HG02970 (cell line): ENCODE data around the gene ADAMTSL5.
"Not testable (repeated sequence)": the region's sequence is repeated elsewhere in the genome, so short reads cannot be mapped to it uniquely, and the experiment has no call there.

Experiments
- ATAC-seq: cut with Tn5 transposase; IDR thresholded peaks from one replicate; pipeline ENCODE4 v1.9.1; 2021; ENCODE audit warnings: mild to moderate bottlenecking, moderate library complexity, moderate number of reproducible peaks; ENCODE audit not compliant: unreplicated experiment, low FRiP score

The ADAMTSL5 gene

DNA sequence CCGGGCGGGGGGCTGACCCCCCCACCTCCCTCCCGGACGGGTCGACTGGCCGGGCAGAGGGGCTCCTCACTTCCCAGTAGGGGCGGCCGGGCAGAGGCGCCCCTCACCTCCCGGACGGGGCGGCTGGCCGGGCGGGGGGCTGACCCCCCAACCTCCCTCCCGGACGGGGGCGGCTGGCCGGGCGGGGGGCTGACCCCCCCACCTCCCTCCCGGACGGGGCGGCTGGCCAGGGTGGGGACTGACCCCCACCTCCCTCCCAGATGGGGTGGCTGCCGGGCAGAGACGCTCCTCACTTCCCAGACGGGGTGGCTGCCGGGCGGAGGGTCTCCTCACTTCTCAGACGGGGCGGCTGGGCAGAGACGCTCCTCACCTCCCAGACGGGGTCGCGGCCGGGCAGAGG is 13.6 kb downstream of the ADAMTSL5 start:
- not testable (repeated sequence) for ATAC-seq

DNA sequence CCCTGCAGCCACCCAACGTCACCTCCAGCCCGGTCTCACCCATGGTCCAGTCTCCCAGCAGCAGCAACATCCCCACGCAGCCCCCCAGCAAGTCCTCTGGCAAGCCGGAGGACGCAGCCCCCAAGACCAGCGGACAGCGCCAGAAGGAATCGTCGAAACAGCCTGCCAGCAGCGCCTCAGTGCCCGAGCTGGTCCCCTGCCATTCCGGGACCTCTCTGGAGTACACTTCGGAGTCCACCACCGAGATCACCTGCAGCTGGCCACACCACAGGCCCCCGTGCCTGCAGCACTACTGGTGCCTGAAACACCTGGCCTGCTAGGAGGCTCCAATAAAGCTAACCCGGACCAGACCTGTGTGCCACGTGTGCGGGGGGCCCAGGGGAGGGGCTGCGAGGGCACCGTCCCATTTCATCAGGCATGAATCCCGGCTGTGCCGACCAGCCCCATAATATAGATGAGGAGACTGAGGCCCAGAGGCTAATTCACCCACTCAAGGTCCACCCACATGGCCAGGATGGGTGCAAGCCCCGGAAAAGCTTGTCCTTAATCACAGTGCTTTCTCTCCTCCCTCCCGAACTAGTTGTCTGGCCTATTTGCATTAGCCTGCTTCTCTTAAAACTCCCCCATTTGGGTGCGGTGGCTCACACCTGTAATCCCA is 15.1 kb downstream of the ADAMTSL5 start:
- no peak for ATAC-seq

DNA sequence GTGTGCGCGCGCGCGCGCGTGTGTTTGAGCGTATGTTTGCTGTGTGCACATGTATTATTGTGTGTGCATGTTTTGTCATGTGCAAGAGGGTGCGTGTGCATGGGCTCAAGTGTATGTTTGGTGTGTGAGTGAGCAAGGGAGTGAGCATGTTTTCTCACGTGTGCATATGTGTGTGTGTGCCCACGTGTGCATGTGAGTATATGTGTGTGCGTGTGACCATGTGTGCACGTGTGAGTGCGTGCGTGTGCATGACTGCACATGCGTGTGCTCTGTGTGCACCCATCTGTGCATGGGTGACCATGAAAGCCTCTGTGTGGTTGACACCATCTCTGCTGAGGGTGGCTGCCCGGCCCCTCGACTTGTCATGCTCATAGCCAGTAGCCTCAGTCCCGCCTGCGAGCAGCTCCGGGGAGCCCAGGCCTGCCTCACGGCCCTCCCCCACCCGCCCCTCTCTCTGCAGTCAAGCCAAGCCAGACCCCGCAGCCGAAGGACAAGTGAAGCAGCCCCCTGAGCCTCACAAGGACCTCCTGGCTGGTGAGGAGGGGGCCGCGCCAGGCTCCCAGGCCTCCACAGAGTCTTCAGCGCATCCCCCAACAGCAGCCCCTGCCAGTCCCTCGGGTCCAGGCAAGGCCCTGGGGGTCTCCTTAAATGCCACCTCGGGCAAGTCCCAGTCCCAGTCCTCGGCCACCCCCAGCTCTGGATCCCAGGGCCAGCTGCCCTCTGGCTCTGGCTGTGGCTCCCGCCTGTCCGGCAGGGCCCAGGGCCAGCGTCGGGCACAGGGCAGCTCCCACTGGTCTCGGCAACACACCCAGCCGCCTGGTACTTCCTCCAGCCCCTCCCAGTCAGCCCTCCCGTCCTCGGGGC is 15.9 kb downstream of the ADAMTSL5 start:
- no peak for ATAC-seq

DNA sequence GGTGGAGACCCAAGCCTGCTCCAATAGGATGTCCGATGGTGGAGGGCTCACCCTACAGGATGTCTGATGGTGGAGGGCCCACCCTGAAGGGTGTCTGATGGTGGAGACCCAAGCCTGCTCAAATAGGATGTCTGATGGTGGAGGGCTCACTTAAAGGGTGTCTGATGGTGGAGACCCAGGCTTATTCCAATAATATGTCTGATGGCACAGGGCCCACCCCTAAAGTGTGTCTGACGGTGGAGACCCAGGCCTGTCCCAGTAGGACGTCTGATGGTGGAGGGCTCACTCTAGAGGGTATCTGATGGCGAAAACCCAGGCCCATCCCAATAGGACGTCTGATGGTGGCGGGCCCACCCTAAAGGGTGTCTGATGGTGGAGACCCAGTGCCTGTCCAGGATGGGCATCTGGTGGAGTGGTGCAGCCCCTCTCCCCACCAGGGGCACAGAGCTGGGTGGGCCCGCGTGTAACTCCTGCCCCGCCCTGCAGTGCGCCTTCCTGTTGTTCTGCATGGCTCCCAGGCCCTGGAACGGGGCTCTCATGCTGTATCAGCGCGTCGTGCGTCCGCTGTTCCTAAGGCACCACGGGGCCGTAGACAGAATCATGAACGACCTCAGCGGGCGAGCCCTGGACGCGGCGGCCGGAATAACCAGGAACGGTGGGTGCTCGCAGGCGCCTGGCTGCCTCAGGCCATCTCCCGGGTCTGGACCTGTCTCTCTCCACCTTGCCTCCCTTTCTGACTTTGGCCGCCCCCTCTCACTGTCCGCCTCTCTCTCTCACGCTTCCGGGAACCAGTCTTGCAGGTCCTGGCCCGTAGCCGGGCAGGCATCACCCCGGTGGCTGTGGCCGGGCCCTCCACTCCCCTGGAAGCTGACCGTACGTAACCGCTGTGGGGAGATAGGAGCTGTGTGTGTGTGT is 16.8 kb downstream of the ADAMTSL5 start:
- no peak for ATAC-seq

DNA sequence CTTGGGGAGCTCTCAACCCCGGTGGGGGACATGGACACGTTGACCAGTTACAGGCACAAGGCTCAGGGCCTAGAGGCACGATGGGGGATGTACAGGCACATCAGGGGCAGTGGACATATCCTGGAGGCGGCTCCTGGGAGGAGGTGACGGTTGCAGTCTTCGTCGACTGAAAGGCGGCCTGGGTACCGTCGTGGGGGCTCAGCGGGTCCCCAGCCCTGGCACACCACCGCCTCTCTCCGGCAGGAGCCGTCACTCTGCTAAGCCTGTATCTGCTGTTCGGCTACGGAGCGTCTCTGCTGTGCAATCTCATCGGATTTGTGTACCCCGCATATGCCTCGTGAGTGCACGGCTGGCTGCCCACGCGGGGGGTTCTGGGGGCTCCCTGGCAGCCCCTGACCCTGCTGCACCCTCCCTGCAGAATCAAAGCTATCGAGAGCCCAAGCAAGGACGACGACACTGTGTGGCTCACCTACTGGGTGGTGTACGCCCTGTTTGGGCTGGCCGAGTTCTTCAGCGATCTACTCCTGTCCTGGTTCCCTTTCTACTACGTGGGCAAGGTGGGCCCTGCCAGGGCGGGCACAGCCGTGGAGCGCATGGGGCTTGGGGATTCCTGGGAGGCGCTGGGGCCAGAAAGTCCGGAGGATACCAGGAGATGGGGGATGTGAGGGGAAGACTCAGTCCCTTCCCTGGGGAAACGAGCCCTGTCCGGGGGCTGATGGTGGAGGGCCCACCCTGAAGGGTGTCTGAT is 17.6 kb downstream of the ADAMTSL5 start:
- ATAC-seq: no peak

DNA sequence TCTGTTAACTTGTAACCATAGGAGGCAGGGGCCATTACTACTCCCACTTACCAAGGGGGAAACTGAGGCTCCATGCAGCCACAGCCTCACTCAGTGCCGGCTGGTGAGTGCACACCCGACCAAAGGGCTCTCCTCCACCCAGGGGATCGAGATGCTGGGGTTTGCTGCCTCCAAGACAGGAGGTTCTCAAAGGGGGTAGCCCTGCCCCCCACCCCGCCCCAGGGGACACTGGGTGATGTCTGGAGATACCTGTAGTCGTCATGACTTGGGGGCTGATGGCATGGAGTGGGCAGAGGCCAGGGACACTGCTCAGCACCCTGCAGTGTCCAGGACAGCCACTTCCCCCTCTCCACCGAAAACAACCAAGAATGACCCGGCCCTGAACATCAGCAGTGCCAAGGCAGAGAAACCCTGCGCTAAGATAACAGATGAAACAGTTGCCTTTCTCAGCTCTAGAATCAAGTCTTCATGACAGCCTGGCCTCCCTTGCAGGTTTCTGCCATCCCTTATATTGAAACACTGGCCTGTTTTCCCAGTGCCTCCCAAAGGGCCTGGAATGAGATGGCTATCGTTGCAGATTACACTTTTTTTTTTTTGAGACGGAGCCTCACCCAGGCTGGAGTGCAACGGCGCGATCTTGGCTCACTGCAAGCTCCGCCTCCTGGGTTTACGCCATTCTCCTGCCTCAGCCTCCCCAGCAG is 18.6 kb downstream of the ADAMTSL5 start:
- no peak for ATAC-seq

DNA sequence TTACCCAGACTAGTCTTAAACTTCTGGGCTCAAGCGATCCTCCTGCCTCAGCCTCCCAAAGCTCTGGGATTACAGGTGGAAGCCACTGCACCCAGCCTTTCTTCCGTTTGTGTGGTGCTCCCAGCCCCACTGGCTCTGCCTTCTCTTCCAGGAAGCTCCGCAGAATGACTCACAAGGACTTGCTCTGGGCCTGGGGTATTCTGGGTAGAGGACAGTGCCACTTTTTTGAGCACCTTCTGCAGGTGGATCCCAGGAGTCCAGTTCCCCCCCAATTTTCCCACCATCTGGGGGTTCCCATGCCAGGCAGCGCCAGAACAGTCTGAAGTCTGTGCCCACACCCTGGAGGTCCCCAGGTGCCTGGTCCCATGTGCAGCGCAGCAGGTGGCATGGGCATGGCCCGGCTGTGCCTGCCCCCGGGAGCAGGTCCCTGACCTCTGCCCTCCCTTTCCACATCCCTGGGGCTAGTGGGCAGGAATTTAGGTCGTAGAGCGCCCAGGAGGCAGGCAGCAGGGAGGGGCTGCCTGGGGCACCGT is 20.3 kb downstream of the ADAMTSL5 start:
- ATAC-seq: no peak

DNA sequence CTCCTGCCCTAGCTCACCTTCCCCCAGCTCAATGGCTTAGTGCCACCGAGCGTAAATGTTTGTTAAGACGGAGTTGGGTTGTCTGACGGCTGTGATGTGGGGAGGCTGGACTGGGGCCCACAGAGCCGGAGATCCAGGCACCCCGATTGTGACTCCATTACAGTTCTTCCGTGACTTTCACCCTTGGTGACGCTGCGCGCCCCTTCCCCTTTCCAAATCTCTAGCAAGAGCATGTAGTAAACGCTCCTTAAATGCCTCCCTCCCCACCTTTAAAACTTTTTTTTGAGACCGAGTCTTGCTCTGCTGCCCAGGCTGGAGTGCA is 21.0 kb downstream of the ADAMTSL5 start:
- no peak for ATAC-seq

DNA sequence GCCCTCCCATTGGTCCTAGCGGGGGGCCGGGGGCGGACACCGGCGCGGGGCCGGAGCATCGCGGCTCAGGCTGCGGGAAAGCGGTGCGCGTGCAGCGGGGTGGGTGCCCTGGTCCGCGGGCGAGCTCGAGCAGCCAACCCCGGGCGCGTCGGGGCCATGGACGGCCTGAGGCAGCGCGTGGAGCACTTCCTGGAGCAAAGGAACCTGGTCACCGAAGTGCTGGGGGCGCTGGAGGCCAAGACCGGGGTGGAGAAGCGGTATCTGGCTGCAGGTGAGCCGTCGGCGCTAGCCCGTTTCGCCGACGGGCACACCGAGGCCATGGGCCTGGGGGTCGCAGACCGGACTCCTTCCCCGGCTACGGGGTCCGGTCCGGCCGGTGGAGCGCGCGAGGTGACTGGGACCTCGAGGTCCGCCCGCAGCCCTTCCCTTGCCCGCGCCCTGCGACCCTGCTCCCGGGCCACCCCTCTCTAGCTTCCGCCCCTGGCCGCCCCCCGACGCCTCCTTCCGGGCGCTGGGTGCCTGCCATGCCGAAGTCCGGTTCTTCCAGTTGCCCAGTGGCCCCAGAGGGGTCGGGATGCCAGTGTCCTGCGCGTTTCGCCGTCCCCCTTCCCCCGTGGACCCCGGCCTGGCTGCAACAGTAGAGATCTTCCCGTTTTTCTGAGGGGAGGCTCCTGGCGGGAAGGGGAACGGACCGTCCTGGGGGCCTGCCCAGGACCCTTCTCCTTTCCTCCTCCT is 21.5 kb downstream of the ADAMTSL5 start, which contains the start of gene REEP6:
Gene REEP6 (plus strand): TSS at position 68 of the 735 bp plus-strand sequence. CDS start 89 bp downstream, at position 157.
- ATAC-seq: no peak

DNA sequence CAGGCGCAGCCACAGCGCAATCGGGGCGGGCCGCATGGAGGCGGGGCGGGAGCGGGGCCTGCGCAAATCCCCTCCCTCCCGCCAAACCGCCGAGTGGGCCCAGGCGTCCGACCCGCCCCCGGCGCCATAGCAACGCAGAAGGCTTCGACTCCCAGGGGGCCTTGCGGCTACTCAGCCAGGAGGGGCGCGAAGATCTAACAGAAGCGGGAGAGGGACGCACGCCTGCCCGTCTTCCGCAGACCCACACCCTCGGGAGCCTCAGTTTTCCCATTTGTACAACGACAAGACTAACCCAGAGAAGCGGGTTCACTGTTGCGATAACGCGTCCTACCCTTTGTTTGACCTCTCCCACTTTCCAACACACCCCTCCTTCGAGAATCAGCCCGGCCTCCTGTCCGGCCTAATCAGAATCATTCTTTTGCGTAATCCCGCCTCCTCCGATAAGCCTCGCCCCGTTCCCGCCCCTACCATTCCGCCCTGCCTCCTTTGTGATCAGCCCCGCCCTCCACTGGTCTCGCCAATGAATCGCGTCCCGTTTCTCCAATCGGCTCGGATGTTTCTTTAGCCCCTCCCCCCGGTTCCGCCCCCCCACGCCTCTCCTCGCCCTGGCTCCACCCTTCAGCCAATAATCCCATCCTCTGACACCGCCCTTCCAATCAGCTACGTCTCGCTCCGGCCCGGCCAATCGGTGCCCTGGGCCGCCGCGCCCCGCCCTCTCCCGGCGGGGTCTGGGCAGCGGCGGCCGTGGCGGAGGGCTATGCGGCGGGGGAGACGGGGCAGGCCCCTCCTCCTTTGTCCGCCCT is 22.3 kb downstream of the ADAMTSL5 start, which contains the start of gene PCSK4:
Gene PCSK4 (minus strand): TSS at position 40 of the 803 bp plus-strand sequence. CDS start 4 bp downstream, at position 36.
- ATAC-seq: peak; percentile 82

DNA sequence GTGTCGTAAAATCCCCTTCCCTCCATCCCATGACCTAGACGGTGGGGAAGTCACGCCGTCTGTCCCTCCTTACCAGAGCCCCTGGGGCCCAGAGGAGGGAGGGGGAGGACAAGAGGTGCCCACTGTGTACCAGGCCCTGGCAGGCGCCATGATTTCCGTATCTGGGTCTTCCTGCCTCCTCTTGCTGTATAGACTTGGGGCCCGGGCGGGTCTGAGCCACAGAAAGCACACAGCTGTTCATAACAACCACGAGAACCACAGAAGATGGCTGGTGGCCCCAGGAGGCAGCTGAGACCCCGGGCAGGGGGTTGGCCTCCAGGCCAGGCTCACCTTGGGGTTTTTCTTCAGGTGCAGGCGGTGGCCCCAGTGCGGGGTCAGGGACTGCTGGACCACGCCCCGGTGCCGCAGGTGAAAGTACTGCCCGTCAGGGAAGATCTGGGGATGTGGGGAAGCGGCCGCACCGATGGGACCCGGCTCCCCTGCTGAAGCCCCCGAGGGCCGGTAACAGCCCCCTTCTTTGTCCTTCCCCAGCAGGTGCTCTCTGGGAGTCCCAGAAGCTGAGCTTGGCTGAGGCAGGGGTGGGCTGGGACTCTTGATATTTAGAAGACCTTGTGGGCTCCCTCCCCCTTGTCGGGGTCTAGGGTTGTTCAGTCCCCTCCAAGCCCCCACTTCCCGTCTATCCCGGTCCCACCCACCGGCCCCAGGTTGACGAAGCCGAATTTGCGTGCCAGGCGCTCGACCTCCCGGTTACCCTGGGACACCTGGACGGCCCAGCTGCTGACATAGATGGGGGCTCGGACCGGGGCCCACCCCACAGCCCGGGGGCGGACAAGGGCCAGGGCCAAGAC is 23.1 kb downstream of the ADAMTSL5 start:
- ATAC-seq: no peak

DNA sequence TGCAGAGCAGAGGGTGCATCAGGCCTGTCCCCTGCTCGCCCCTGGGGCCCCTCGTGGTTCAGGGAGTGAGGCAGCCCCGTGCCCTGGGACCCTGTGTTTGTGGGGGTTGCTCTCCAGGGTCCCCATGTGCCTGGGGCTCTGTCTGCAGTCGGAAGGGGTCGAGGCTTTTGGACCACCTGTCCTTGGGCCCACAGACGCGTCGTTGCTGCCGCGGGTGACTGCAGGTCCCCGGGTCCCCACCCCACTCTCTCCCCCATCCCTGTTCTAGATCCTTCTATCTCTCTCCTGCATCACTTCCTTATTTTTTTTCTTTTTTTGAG is 24.6 kb downstream of the ADAMTSL5 start:
- ATAC-seq: no peak

DNA sequence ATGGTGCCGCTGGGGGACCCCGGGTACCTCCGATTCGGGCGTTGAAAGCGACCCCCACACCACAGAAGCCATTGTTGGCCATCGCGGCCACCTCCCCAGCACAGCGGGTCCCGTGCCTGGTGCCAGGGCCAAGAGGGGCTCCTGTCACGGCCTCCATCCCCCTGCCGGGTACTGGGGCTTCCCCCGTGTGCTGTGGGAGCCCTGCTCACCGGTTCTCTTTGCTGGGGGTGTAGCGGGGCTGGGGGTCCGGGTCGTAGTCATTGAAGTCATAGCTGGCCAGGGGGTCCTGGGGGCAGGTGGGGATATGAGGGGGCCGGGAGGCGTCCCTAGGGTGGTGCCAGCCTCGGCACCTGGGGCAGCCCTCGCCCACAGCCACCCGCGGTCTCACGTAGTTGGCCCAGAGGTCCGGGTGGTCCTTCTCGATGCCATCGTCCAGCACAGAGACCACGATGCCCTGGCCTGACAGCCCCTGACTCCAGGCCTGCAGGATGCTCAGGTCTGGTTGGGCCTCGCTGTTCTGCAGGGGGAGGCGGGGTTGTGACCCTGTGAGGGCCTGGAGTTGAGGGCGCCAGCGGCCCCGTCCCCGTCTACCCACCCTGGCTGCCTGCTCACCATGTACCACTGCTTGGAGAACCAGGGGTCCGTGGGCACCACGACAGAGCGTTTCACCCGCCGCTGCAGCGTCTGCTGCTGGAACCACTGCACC is 25.1 kb downstream of the ADAMTSL5 start:
- ATAC-seq: no peak

DNA sequence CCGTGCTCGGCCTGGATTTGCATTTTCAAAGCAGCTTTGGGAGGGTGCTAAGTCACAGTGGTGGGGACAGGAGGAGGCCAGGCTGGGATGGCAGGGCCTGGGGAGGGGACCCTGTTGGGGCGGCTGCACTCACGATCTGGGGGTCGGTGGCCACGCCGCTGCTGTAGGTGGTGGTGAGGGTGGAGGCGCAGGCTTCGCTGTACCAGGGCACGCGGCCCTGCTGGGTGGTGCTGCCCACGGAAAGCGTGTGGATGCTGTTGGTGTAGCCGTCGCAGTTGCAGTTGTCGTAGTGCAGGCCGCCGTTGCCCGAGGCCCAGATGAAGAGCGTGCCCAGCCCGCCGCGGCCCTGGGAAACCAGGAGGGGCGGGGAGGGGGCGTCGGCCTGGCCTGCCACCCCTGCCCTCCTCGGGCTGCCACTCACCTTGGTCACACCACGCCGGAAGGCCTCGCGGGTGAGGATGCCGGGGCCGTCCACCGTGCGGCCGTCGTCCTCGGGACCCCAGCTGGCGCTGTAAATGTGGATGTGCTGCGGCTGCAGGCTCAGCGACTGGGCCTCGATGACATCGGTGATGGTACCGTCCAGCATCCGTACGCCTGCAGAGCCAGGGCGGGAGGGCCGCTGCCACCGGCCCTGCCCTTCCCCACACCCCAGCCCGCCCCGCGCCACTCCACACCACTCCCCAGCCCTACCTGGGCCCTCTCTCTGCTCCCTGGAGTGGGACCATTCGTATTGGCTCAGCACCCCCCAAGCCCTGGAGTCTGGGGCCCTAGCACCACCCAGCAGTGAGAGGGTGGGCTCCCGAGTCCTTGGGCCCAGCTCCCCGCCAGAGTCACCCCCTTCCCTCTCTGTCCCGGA is 25.9 kb downstream of the ADAMTSL5 start:
- no peak for ATAC-seq

DNA sequence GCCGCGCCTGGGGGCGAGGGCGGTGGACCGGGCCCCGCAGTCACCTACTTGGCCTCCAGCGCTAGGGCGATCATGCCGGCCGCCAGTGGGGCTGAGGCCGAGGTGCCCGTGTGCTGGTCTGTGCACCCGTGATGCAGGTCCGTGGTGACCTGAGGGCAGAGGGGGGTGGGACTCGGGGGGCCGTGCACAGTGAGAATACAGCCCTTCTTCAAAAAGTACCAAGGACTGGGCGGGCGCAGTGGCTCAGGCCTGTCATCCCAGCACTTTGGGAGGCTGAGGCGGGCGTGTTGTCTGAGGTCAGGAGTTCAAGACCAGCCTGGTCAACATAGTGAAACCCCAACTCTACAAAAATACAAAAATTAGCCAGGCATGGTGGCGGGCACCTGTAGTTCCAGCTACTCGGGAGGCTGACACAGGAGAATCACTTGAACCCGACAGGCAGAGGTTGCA is 28.8 kb downstream of the ADAMTSL5 start:
- ATAC-seq: no peak
